Endodermal cell (in vitro differentiated cells): ENCODE results near the gene ZNF580. TPM values are rescaled to one million over a fixed set of nuclear protein-coding genes. Genes with fewer than 3 reads are reported as not detected.
A peak's percentile ranks its signal among the peaks of the same experiment; 100 is the strongest.

Source experiments
- DNase-seq: peaks from one replicate; pipeline ENCODE4 v3.0.0-alpha.2; 2017
- H3K27ac ChIP-seq: 2 replicates; pipeline ENCODE4 v1.5.1; 2013; ENCODE audit warnings: mild to moderate bottlenecking, low read depth, low read length, moderate library complexity
- H3K27me3 ChIP-seq: 2 replicates; pipeline ENCODE4 v1.6.1; 2013; ENCODE audit warnings: mild to moderate bottlenecking, low read length, moderate library complexity; ENCODE audit not compliant: insufficient read depth, control insufficient read depth, poor library complexity, severe bottlenecking
- H3K36me3 ChIP-seq: 2 replicates; pipeline ENCODE4 v1.7.0; 2013; ENCODE audit warnings: mild to moderate bottlenecking, low read length, moderate library complexity; ENCODE audit not compliant: control insufficient read depth, insufficient read depth
- H3K4me1 ChIP-seq: one replicate; pipeline ENCODE4 v1.7.0; 2013; ENCODE audit warnings: low read length; ENCODE audit not compliant: control insufficient read depth, insufficient read depth
- H3K4me3 ChIP-seq: 2 replicates; pipeline ENCODE4 v1.5.1; 2013; ENCODE audit warnings: mild to moderate bottlenecking, low read length, moderate library complexity
- H3K9ac ChIP-seq: 2 replicates; pipeline ENCODE4 v1.6.1; 2013; ENCODE audit warnings: mild to moderate bottlenecking, low read length, moderate library complexity; ENCODE audit not compliant: poor library complexity, severe bottlenecking; ENCODE audit errors: extremely low read depth
- H3K9me3 ChIP-seq: 2 replicates; pipeline ENCODE4 v1.6.1; 2013; ENCODE audit warnings: mild to moderate bottlenecking, low read length, moderate library complexity; ENCODE audit not compliant: control insufficient read depth
- H3K27ac Mint-ChIP-seq: 2 replicates; pipeline ENCODE4 v1.8.0; 2020; ENCODE audit warnings: mixed read lengths
- H3K27me3 Mint-ChIP-seq: 2 replicates; pipeline ENCODE4 v1.8.0; 2021; ENCODE audit warnings: mild to moderate bottlenecking, mixed read lengths; ENCODE audit not compliant: insufficient read depth
- H3K36me3 Mint-ChIP-seq: 2 replicates; pipeline ENCODE4 v1.8.0; 2020; ENCODE audit warnings: low read depth, mixed read lengths
- H3K4me1 Mint-ChIP-seq: 2 replicates; pipeline ENCODE4 v1.8.0; 2020; ENCODE audit warnings: mixed read lengths
- H3K4me3 Mint-ChIP-seq: 2 replicates; pipeline ENCODE4 v1.8.0; 2020; ENCODE audit warnings: mild to moderate bottlenecking, moderate library complexity, mixed read lengths
- H3K9me3 Mint-ChIP-seq: 2 replicates; pipeline ENCODE4 v1.8.0; 2020; ENCODE audit warnings: mild to moderate bottlenecking, mixed read lengths
- CTCF ChIP-seq: fragments of 200-600 bp; sonication (generic); conservative IDR thresholded peaks from 2 replicates; pipeline ENCODE4 v1.5.0; 2021; ENCODE audit warnings: antibody characterized with exemption, mild to moderate bottlenecking
- WGBS, 2 experiments: methylation state at CpG; one replicate each; pipeline versions ENCODE4 v1.1.5 to v1.1.7; 2013; ENCODE audit warnings: missing lambda C conversion rate in 2 of 2, mixed read lengths in 1 of 2; ENCODE audit not compliant: insufficient coverage in 1 of 2, insufficient read length in 1 of 2; 5-methylcytosine and 5-hydroxymethylcytosine counted together
- total RNA-seq, 2 donors: library from RNA; stranded (reverse); fragmentation: NEBNext Ultra II Directional in 1 of 2; extraction: Animal tissue kit (Norgen Biotek cat#: 25700) in 1 of 2; gene quantifications; 2 replicates in 1 of 2; 3 replicates in 1 of 2; pipeline ENCODE4 v1.2.1, GENCODE V29; 2021

The ZNF580 gene
- total RNA-seq, 2 donors from 2014 or later, result 27.3 to 38.6 TPM

GRCh38 chr19:55673465-55673864 is 32.7 kb downstream of the ZNF580 start:
- 82 to 92% methylated on average over 3 to 9 of the region's 9 CpGs for WGBS, 2 experiments
- peaks cover 54% of the 10 kb centered on the region for H3K36me3 Mint-ChIP-seq
- H3K9me3 Mint-ChIP-seq, result no peaks in the 10 kb centered on the region
- H3K27ac Mint-ChIP-seq, result peak overlapping the region; percentile 92
- peaks cover 41% of the 10 kb centered on the region for H3K36me3 ChIP-seq
- no peak overlapping the region for H3K9ac ChIP-seq
- H3K27me3 ChIP-seq, result no peaks in the 10 kb centered on the region
- TF ChIP-seq CTCF, result no peak
- no peaks in the 10 kb centered on the region for H3K27me3 Mint-ChIP-seq
- H3K4me3 ChIP-seq, result no peak overlapping the region
- H3K4me1 Mint-ChIP-seq, result peaks cover 37% of the 10 kb centered on the region
- peak overlapping the region; percentile 90 for H3K4me3 Mint-ChIP-seq
- DNase-seq, result no peak
- H3K9me3 ChIP-seq, result no peaks in the 10 kb centered on the region
- H3K4me1 ChIP-seq, result peaks cover 3% of the 10 kb centered on the region
- no peak overlapping the region for H3K27ac ChIP-seq

- H3K36me3 Mint-ChIP-seq, result peaks cover 58% of the 10 kb centered on the region
- H3K4me3 ChIP-seq, result no peak overlapping the region
Observed at GRCh38 chr19:55673889-55674288, 33.1 kb downstream of the ZNF580 start.

GRCh38 chr19:55674459-55674840 is 33.6 kb downstream of the ZNF580 start:
- Histone ChIP-seq H3K4me3 (peak overlapping the region; percentile 88), H3K27me3 (no peaks in the 10 kb centered on the region), H3K9ac (peak overlapping the region; percentile 55), H3K27ac (peak overlapping the region; percentile 74), H3K36me3 (peaks cover 40% of the 10 kb centered on the region), H3K4me1 (peaks cover 3% of the 10 kb centered on the region), H3K9me3 (no peaks in the 10 kb centered on the region)
- H3K4me3 Mint-ChIP-seq, result peak overlapping the region; percentile 90
- H3K27ac Mint-ChIP-seq, result peak overlapping the region; percentile 92
- H3K27me3 Mint-ChIP-seq, result no peaks in the 10 kb centered on the region
- DNase-seq, result peak; percentile 71
- peaks cover 37% of the 10 kb centered on the region for H3K4me1 Mint-ChIP-seq
- TF ChIP-seq CTCF, result no peak
- WGBS, 2 experiments, result 32 to 58% methylated on average over 8 to 17 of the region's 17 CpGs
- H3K36me3 Mint-ChIP-seq, result peaks cover 59% of the 10 kb centered on the region
- no peaks in the 10 kb centered on the region for H3K9me3 Mint-ChIP-seq

More at GRCh38 chr19:55673889-55674288, 33.1 kb downstream of the ZNF580 start:
- WGBS, 2 experiments, result 96 to 100% methylated on average over 6 to 7 of the region's 15 CpGs
- no peaks in the 10 kb centered on the region for H3K27me3 Mint-ChIP-seq
- Histone ChIP-seq H3K9ac (no peak overlapping the region), H3K27me3 (no peaks in the 10 kb centered on the region), H3K9me3 (no peaks in the 10 kb centered on the region), H3K36me3 (peaks cover 41% of the 10 kb centered on the region), H3K27ac (no peak overlapping the region), H3K4me1 (peaks cover 3% of the 10 kb centered on the region)
- no peak for DNase-seq
- peaks cover 37% of the 10 kb centered on the region for H3K4me1 Mint-ChIP-seq
- no peak for TF ChIP-seq CTCF
- H3K4me3 Mint-ChIP-seq, result peak overlapping the region; percentile 90
- peak overlapping the region; percentile 92 for H3K27ac Mint-ChIP-seq
- H3K9me3 Mint-ChIP-seq, result no peaks in the 10 kb centered on the region
